HCT116 (cell line): ENCODE measurements around the gene SECTM1. TPM values are rescaled to one million over a fixed set of nuclear protein-coding genes. Genes with fewer than 3 reads are reported as not detected.

Source experiments
- ATAC-seq: fragments of 200-7000 bp; cut with Tn5 transposase; 2 replicates; pipeline ENCODE4 v1.9.1; 2020; ENCODE audit warnings: mild to moderate bottlenecking, moderate library complexity
- BruUV-seq: library from RNA; stranded (reverse); fragments of 400-500 nt; replicated peaks from 2 replicates; lab custom pipeline; 2021; lab: Mats Ljungman, UMichigan
- CTCF ChIA-PET: fragments of 300-600 bp; sonication (Branson Sonifier 250); formaldehyde crosslinking; loops from one replicate; lab custom pipeline; 2021; ENCODE audit warnings: antibody characterized with exemption; lab: Charles Lee
- POLR2A ChIA-PET: fragments of 300-600, 350-600 bp; sonication (Branson Sonifier 250); formaldehyde crosslinking; loops from one replicate; lab custom pipeline; 2021; ENCODE audit warnings: antibody characterized with exemption; lab: Charles Lee
- RAD21 ChIA-PET, 2 experiments: fragments of 300-600 bp; sonication (Branson Sonifier 250); formaldehyde crosslinking; loops; one replicate each; lab custom pipeline; 2023; ENCODE audit warnings: low total read pairs in 2 of 2; ENCODE audit not compliant: uncharacterized antibody in 2 of 2, unreplicated experiment in 2 of 2, low non-redundant PET in 1 of 2; lab: Charles Lee
- DNase-seq: peaks from one replicate; pipeline ENCODE4 v3.0.0-alpha.2; 2010; ENCODE audit warnings: low read depth, low spot score
- H2AFZ ChIP-seq: fragments of 200-600 bp; shearing (Covaris generic), sonication (generic); 2 replicates; pipeline ENCODE4 v1.6.1; 2017; ENCODE audit warnings: low read depth, mixed run types, mixed read lengths, antibody characterized with exemption, low read length; ENCODE audit not compliant: poor library complexity, severe bottlenecking
- H3K27ac ChIP-seq: 2 replicates; pipeline ENCODE4 v1.5.1; 2012; ENCODE audit warnings: low read depth, low read length
- H3K27me3 ChIP-seq: fragments of 200-600 bp; sonication (generic); 2 replicates; pipeline ENCODE4 v1.6.1; 2016; ENCODE audit warnings: mixed run types, low read length, mixed read lengths; ENCODE audit not compliant: insufficient read depth
- H3K36me3 ChIP-seq, 2 experiments: fragments of 200-500 bp in 1 of 2; fragments of 200-600 bp in 1 of 2; sonication (Bioruptor generic) in 1 of 2; sonication (generic) in 1 of 2; 2 replicates each; pipeline versions ENCODE4 v1.5.1 to v1.6.1; 2014 to 2016; ENCODE audit warnings: low read length in 2 of 2, inconsistent platforms in 1 of 2, mixed read lengths in 1 of 2, mixed run types in 1 of 2; ENCODE audit not compliant: insufficient read depth in 2 of 2, control insufficient read depth in 1 of 2
- H3K4me1 ChIP-seq, 2 experiments: fragments of 200-600 bp in 1 of 2; sonication (generic) in 1 of 2; 2 replicates each; pipeline versions ENCODE4 v1.5.1 to v1.6.1; 2012 to 2017; ENCODE audit warnings: low read length in 2 of 2, inconsistent platforms in 1 of 2, mild to moderate bottlenecking in 1 of 2, mixed read lengths in 1 of 2, mixed run types in 1 of 2, moderate library complexity in 1 of 2; ENCODE audit not compliant: insufficient read depth in 2 of 2, control insufficient read depth in 1 of 2
- H3K4me2 ChIP-seq: fragments of 200-600 bp; sonication (generic); 2 replicates; pipeline ENCODE4 v1.6.1; 2017; ENCODE audit warnings: mixed run types, low read length, mixed read lengths
- H3K4me3 ChIP-seq, 2 experiments: fragments of 200-600 bp in 1 of 2; sonication (generic) in 1 of 2; replicated peaks in 1 of 2; 2 replicates each; pipeline ENCODE4 v1.5.1; 2011 to 2016; ENCODE audit warnings: low read length in 2 of 2, control low read depth in 1 of 2, low read depth in 1 of 2, mild to moderate bottlenecking in 1 of 2, mixed read lengths in 1 of 2, mixed run types in 1 of 2
- H3K79me2 ChIP-seq: fragments of 200-600 bp; sonication (generic); 2 replicates; pipeline ENCODE4 v1.6.1; 2017; ENCODE audit warnings: mild to moderate bottlenecking, mixed run types, low read length, moderate library complexity, mixed read lengths; ENCODE audit not compliant: insufficient read depth
- H3K9ac ChIP-seq: fragments of 200-600 bp; sonication (generic); 2 replicates; pipeline ENCODE4 v1.6.1; 2016; ENCODE audit warnings: low read length, mixed read lengths
- H3K9me2 ChIP-seq: fragments of 200-600 bp; sonication (generic), shearing (Covaris generic); 2 replicates; pipeline ENCODE4 v1.6.1; 2017; ENCODE audit warnings: mixed run types, mild to moderate bottlenecking, moderate library complexity; ENCODE audit not compliant: insufficient read depth
- H3K9me3 ChIP-seq, 2 experiments: fragments of 200-500 bp in 1 of 2; fragments of 200-600 bp in 1 of 2; sonication (Bioruptor generic) in 1 of 2; sonication (generic) in 1 of 2; 2 replicates each; pipeline ENCODE4 v1.6.1; 2014 to 2017; ENCODE audit warnings: low read length in 2 of 2, mixed read lengths in 2 of 2, inconsistent platforms in 1 of 2, low read depth in 1 of 2, mild to moderate bottlenecking in 1 of 2, mixed run types in 1 of 2, moderate library complexity in 1 of 2; ENCODE audit not compliant: control insufficient read depth in 1 of 2, insufficient read depth in 1 of 2
- H4K20me1 ChIP-seq: fragments of 200-600 bp; sonication (generic), shearing (Covaris generic); 2 replicates; pipeline ENCODE4 v1.6.1; 2017; ENCODE audit warnings: mixed run types, mild to moderate bottlenecking, moderate library complexity; ENCODE audit not compliant: insufficient read depth
- CBX3 ChIP-seq: IDR thresholded peaks from 2 replicates; pipeline ENCODE4 v1.6.1; 2012; ENCODE audit warnings: low read depth
- CEBPB ChIP-seq: IDR thresholded peaks from 2 replicates; pipeline ENCODE4 v1.6.1; 2012; ENCODE audit warnings: low read depth
- EGR1 ChIP-seq: IDR thresholded peaks from 2 replicates; pipeline ENCODE4 v1.6.1; 2012; ENCODE audit warnings: low read depth
- ELF1 ChIP-seq: IDR thresholded peaks from 2 replicates; pipeline ENCODE4 v1.6.1; 2012; ENCODE audit warnings: low read depth, borderline replicate concordance
- EZH2 ChIP-seq: fragments of 200-600 bp; sonication (generic); IDR thresholded peaks from 2 replicates; pipeline ENCODE4 v1.6.1; 2017; ENCODE audit warnings: antibody characterized with exemption, mixed run types
- FOSL1 ChIP-seq: IDR thresholded peaks from 2 replicates; pipeline ENCODE4 v1.6.1; 2012; ENCODE audit warnings: low read depth
- JUND ChIP-seq: IDR thresholded peaks from 2 replicates; pipeline ENCODE4 v1.6.1; 2012
- POLR2A ChIP-seq: IDR thresholded peaks from 2 replicates; pipeline ENCODE4 v1.7.0; 2011; ENCODE audit warnings: borderline replicate concordance; ENCODE audit not compliant: insufficient read depth, insufficient read length; ENCODE audit errors: extremely low read depth
- SRF ChIP-seq: IDR thresholded peaks from 2 replicates; pipeline ENCODE4 v1.6.1; 2012; ENCODE audit warnings: low read depth
- TCF7L2 ChIP-seq: IDR thresholded peaks from 2 replicates; pipeline ENCODE4 v1.7.0; 2011; ENCODE audit warnings: borderline replicate concordance, inconsistent platforms; ENCODE audit not compliant: insufficient read depth, insufficient read length; ENCODE audit errors: extremely low read depth
- ZFX ChIP-seq: fragments of 450-650 bp; IDR thresholded peaks from 2 replicates; pipeline ENCODE4 v1.6.1; 2017
- ZNF274 ChIP-seq: fragments of 200-500 bp; sonication (Bioruptor generic); IDR thresholded peaks from 2 replicates; pipeline ENCODE4 v1.6.1; 2014; ENCODE audit warnings: mild to moderate bottlenecking, low read depth, low read length, inconsistent platforms
- intact Hi-C: fragments of 100-400 bp; cut with micrococcal nuclease; formaldehyde crosslinking; loops from 2 replicates; pipeline ENCODE4 v1.10.0; 2022
- total RNA-seq: library from RNA; stranded (reverse); gene quantifications from one replicate; pipeline ENCODE4 v1.2.1, GENCODE V29; 2021; ENCODE audit not compliant: unreplicated experiment
- TF ChIP-seq, protein P1 (sequence below): IDR thresholded peaks from 2 replicates; pipeline ENCODE4 v1.6.1; 2011; ENCODE audit warnings: mild to moderate bottlenecking, low read length, moderate library complexity; ENCODE audit not compliant: insufficient replicate concordance; ENCODE audit errors: extremely low read depth
- TF ChIP-seq, protein P2 (sequence below): IDR thresholded peaks from 2 replicates; pipeline ENCODE4 v1.6.1; 2012
- TF ChIP-seq, protein P3 (sequence below), 3 experiments: fragments of 200-600 bp in 1 of 3; sonication (generic) in 1 of 3; IDR thresholded peaks in 2 of 3; conservative IDR thresholded peaks in 1 of 3; 2 replicates each; pipeline ENCODE4 v1.5.1; 2012 to 2017; ENCODE audit warnings: low read depth in 2 of 3, low read length in 2 of 3, antibody characterized with exemption in 1 of 3, borderline replicate concordance in 1 of 3, control low read depth in 1 of 3, mild to moderate bottlenecking in 1 of 3, mixed read lengths in 1 of 3, mixed run types in 1 of 3, moderate library complexity in 1 of 3; ENCODE audit not compliant: insufficient read depth in 1 of 3
- TF ChIP-seq, protein P4 (sequence below): IDR thresholded peaks from 2 replicates; pipeline ENCODE4 v1.6.1; 2012

SECTM1 gene
- total RNA-seq, 1 experiment from 2014 or later, result 6.8 TPM

DNA sequence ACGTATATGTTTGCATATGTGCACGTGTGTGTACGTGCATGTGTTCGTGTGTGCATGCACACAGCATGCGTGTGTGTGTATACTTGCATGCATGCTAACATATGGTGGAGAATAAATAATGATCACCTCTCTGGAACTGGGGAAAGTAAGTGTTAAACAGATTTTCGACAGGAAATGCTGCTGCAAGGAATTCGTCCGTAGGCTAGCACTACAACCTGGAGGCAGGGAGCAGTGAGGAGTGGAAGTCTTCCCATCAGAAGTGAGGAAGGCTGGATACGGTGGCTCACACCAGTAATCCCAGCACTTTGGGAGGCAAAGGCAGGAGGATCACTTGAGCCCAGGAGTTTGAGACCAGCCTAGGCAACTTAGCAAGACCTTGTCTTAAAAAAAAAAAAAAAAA lies 55.3 kb downstream of the SECTM1 start:
- Histone ChIP-seq H3K27ac (no peak overlapping the region), H3K4me3 (no peak overlapping the region), H3K9me2 (no peaks in the 10 kb centered on the region), H3K9me3 (no peaks in the 10 kb centered on the region), H3K27me3 (no peaks in the 10 kb centered on the region), H3K9ac (no peak overlapping the region), H3K4me2 (no peak overlapping the region), H4K20me1 (no peaks in the 10 kb centered on the region), H3K4me1 (peaks cover 31 to 48% of the 10 kb centered on the region in 2 experiments), H2AFZ (no peak overlapping the region), H3K79me2 (0 out of 2 replicates have a peak, but pooled peaks cover under 1% of the 10 kb centered on the region), H3K36me3 (no peaks in the 10 kb centered on the region)
- ChIA-PET RAD21 (no interaction called here), POLR2A (no interaction called here), CTCF (no interaction called here)
- TF ChIP-seq EZH2, result no peak
- no peak for TF ChIP-seq SRF
- TF ChIP-seq ZFX, result no peak
- no peak for TF ChIP-seq CBX3
- TF ChIP-seq, protein P1, sequence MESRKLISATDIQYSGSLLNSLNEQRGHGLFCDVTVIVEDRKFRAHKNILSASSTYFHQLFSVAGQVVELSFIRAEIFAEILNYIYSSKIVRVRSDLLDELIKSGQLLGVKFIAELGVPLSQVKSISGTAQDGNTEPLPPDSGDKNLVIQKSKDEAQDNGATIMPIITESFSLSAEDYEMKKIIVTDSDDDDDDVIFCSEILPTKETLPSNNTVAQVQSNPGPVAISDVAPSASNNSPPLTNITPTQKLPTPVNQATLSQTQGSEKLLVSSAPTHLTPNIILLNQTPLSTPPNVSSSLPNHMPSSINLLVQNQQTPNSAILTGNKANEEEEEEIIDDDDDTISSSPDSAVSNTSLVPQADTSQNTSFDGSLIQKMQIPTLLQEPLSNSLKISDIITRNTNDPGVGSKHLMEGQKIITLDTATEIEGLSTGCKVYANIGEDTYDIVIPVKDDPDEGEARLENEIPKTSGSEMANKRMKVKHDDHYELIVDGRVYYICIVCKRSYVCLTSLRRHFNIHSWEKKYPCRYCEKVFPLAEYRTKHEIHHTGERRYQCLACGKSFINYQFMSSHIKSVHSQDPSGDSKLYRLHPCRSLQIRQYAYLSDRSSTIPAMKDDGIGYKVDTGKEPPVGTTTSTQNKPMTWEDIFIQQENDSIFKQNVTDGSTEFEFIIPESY, result no peak
- no peak for TF ChIP-seq CEBPB
- TF ChIP-seq, protein P2, sequence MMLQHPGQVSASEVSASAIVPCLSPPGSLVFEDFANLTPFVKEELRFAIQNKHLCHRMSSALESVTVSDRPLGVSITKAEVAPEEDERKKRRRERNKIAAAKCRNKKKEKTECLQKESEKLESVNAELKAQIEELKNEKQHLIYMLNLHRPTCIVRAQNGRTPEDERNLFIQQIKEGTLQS, result no peak
- no peak for TF ChIP-seq TCF7L2
- TF ChIP-seq ELF1, result no peak
- TF ChIP-seq JUND, result no peak
- TF ChIP-seq FOSL1, result no peak
- TF ChIP-seq, protein P3, sequence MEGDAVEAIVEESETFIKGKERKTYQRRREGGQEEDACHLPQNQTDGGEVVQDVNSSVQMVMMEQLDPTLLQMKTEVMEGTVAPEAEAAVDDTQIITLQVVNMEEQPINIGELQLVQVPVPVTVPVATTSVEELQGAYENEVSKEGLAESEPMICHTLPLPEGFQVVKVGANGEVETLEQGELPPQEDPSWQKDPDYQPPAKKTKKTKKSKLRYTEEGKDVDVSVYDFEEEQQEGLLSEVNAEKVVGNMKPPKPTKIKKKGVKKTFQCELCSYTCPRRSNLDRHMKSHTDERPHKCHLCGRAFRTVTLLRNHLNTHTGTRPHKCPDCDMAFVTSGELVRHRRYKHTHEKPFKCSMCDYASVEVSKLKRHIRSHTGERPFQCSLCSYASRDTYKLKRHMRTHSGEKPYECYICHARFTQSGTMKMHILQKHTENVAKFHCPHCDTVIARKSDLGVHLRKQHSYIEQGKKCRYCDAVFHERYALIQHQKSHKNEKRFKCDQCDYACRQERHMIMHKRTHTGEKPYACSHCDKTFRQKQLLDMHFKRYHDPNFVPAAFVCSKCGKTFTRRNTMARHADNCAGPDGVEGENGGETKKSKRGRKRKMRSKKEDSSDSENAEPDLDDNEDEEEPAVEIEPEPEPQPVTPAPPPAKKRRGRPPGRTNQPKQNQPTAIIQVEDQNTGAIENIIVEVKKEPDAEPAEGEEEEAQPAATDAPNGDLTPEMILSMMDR (IDR thresholded peaks at IDR 0.05 in 2 of 3, conservative IDR thresholded peaks at IDR 0.05 in 1 of 3; ENCODE audit: borderline replicate concordance in 1 of 3, insufficient read depth in 1 of 3, low read depth in 2 of 3, low read length in 2 of 3), result no peak
- TF ChIP-seq ZNF274, result no peak
- TF ChIP-seq POLR2A, result no peak
- TF ChIP-seq EGR1, result no peak
- TF ChIP-seq, protein P4, sequence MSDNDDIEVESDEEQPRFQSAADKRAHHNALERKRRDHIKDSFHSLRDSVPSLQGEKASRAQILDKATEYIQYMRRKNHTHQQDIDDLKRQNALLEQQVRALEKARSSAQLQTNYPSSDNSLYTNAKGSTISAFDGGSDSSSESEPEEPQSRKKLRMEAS, result no peak
- no TSS peak for BruUV-seq
- DNase-seq (no peak), ATAC-seq (no peak)
- intact Hi-C loops, result no loop called here
